HG03378 (cell line): ENCODE data around the gene ZNF674.
A peak's percentile ranks its signal among the peaks of the same experiment; 100 is the strongest.
"Not testable (repeated sequence)": the region's sequence is repeated elsewhere in the genome, so short reads cannot be mapped to it uniquely, and the experiment has no call there.

Experiments used
- ATAC-seq: cut with Tn5 transposase; IDR thresholded peaks from one replicate; pipeline ENCODE4 v1.9.1; 2021; ENCODE audit warnings: mild to moderate bottlenecking, moderate library complexity; ENCODE audit not compliant: unreplicated experiment

ZNF674 gene

GRCh38 chrX:46478634-46479033, 66.6 kb downstream of the ZNF674 start:
- ATAC-seq: not testable (repeated sequence)

- ATAC-seq: no peak
Observed at GRCh38 chrX:46477435-46477834, 67.8 kb downstream of the ZNF674 start.

- no peak for ATAC-seq
Observed at GRCh38 chrX:46465203-46465602, 80.0 kb downstream of the ZNF674 start.

GRCh38 chrX:46463682-46464081, 81.5 kb downstream of the ZNF674 start:
- no peak for ATAC-seq

GRCh38 chrX:46461660-46462191, 83.5 kb downstream of the ZNF674 start:
- peak; percentile 93 for ATAC-seq

GRCh38 chrX:46460801-46461659, 84.2 kb downstream of the ZNF674 start:
- peak; percentile 16 for ATAC-seq

GRCh38 chrX:46459603-46460002, 85.6 kb downstream of the ZNF674 start:
- ATAC-seq: no peak

- ATAC-seq: no peak
Observed at GRCh38 chrX:46456125-46456922, 88.9 kb downstream of the ZNF674 start.
